Progenitor cell of endocrine pancreas (in vitro differentiated cells): Measurements from ENCODE around the gene MUC3A. TPM values are rescaled to one million over a fixed set of nuclear protein-coding genes. Genes with fewer than 3 reads are reported as not detected.

Experiments
- DNase-seq: peaks from one replicate; pipeline ENCODE4 v3.0.0; 2021; ENCODE audit warnings: low spot score; ENCODE audit not compliant: unreplicated experiment
- H3K27ac Mint-ChIP-seq: 2 replicates; pipeline ENCODE4 v1.8.0; 2021; ENCODE audit warnings: mild to moderate bottlenecking, moderate library complexity, mixed read lengths
- H3K27me3 Mint-ChIP-seq: 2 replicates; pipeline ENCODE4 v1.8.0; 2021; ENCODE audit warnings: mixed read lengths
- H3K36me3 Mint-ChIP-seq: 2 replicates; pipeline ENCODE4 v1.8.0; 2022; ENCODE audit warnings: mixed read lengths; ENCODE audit not compliant: insufficient read depth
- H3K4me1 Mint-ChIP-seq: 2 replicates; pipeline ENCODE4 v1.8.0; 2021; ENCODE audit warnings: low read depth, mixed read lengths
- H3K4me3 Mint-ChIP-seq: 2 replicates; pipeline ENCODE4 v1.8.0; 2021; ENCODE audit warnings: low read depth, mild to moderate bottlenecking, moderate library complexity, mixed read lengths
- H3K9me3 Mint-ChIP-seq: 2 replicates; pipeline ENCODE4 v1.8.0; 2021; ENCODE audit warnings: low read depth, mixed read lengths
- CTCF ChIP-seq: fragments of 200-600 bp; sonication (generic); IDR thresholded peaks from one replicate; pipeline ENCODE4 v1.5.0; 2021; ENCODE audit warnings: antibody characterized with exemption, mild to moderate bottlenecking; ENCODE audit not compliant: unreplicated experiment
- total RNA-seq: library from RNA; stranded (reverse); gene quantifications from 2 replicates; pipeline ENCODE4 v1.2.1, GENCODE V29; 2021

Gene MUC3A
- total RNA-seq, 1 donor from 2014 or later: 2.0 TPM

GRCh38 chr7:101017064-101017777 is 67.9 kb downstream of the MUC3A start:
- Mint-ChIP-seq H3K27me3 (peaks cover 25% of the 10 kb centered on the region), H3K9me3 (no peaks in the 10 kb centered on the region), H3K27ac (no peak overlapping the region), H3K4me1 (no peaks in the 10 kb centered on the region), H3K36me3 (no peaks in the 10 kb centered on the region), H3K4me3 (no peak overlapping the region)
- DNase-seq: no peak
- TF ChIP-seq CTCF: no peak

Other genes starting within 250 kb of the MUC3A start
- gene POP7, start 243.4 kb upstream of the MUC3A start, total RNA-seq: 30.2 and 33.7 TPM in 2 replicates
- gene EPO, start 229.1 kb upstream of the MUC3A start, total RNA-seq: 0.22 and 0.29 TPM in 2 replicates
- not detected in 2 replicates for gene ZAN, start 215.9 kb upstream of the MUC3A start, total RNA-seq
- 164 TPM in 2 replicates for gene EPHB4, start 122.0 kb upstream of the MUC3A start, total RNA-seq
- gene SLC12A9, start 96.8 kb upstream of the MUC3A start, total RNA-seq: 57.9 and 62.6 TPM in 2 replicates
- 76.9 and 87.0 TPM in 2 replicates for gene TRIP6, start 82.1 kb upstream of the MUC3A start, total RNA-seq
- gene SRRT, start 74.4 kb upstream of the MUC3A start, total RNA-seq: 293 and 302 TPM in 2 replicates
- gene UFSP1, start 59.8 kb upstream of the MUC3A start, total RNA-seq: 2.3 and 3.5 TPM in 2 replicates
- gene ACHE, start 53.6 kb upstream of the MUC3A start, total RNA-seq: 4.0 and 5.1 TPM in 2 replicates
- 0.31 and 0.33 TPM in 2 replicates for gene MUC12, start 20.0 kb downstream of the MUC3A start, total RNA-seq
- gene MUC17, start 70.5 kb downstream of the MUC3A start, total RNA-seq: not detected in 2 replicates
- 19.3 and 22.0 TPM in 2 replicates for gene TRIM56, start 135.9 kb downstream of the MUC3A start, total RNA-seq
- 0.11 and 0.14 TPM in 2 replicates for gene SERPINE1, start 177.6 kb downstream of the MUC3A start, total RNA-seq
- 61.3 and 66.5 TPM in 2 replicates for gene AP1S1, start 204.9 kb downstream of the MUC3A start, total RNA-seq
- 0.96 and 1.8 TPM in 2 replicates for gene VGF, start 216.0 kb downstream of the MUC3A start, total RNA-seq
- not detected in 2 replicates for gene NAT16, start 230.8 kb downstream of the MUC3A start, total RNA-seq